Esophagus muscularis mucosa (tissue), 4 donors: Measurements from ENCODE around the gene BIRC6. TPM values are rescaled to one million over a fixed set of nuclear protein-coding genes. Genes with fewer than 3 reads are reported as not detected.
"Not testable (repeated sequence)": the region's sequence is repeated elsewhere in the genome, so short reads cannot be mapped to it uniquely, and the experiment has no call there.

Source experiments
- DNase-seq: peaks from one replicate; pipeline ENCODE4 v3.0.0-alpha.2; 2017; ENCODE audit errors: extremely low spot score
- H3K27ac ChIP-seq, 4 donors: fragments of 200-600 bp; sonication (generic); replicated peaks in 1 of 4; 1 replicate in 3 of 4; 2 replicates in 1 of 4; pipeline ENCODE4 v1.5.1; 2016 to 2019; ENCODE audit warnings: mild to moderate bottlenecking in 1 of 4
- H3K27me3 ChIP-seq, 4 donors: fragments of 200-600 bp; sonication (generic); one replicate each; pipeline versions ENCODE4 v1.5.1 to v1.6.0; 2016 to 2019
- H3K36me3 ChIP-seq, 4 donors: fragments of 200-600 bp; sonication (generic); one replicate each; pipeline ENCODE4 v1.5.1; 2016 to 2019
- H3K4me1 ChIP-seq, 4 donors: fragments of 200-600 bp; sonication (generic); one replicate each; pipeline ENCODE4 v1.5.1; 2016 to 2019
- H3K4me3 ChIP-seq, 4 donors: fragments of 200-600 bp; sonication (generic); 1 replicate in 2 of 4; 2 replicates in 2 of 4; pipeline ENCODE4 v1.5.1; 2016 to 2019; ENCODE audit warnings: mild to moderate bottlenecking in 4 of 4, moderate library complexity in 1 of 4
- H3K9me3 ChIP-seq, 4 donors: fragments of 200-600 bp; sonication (generic); 1 replicate in 3 of 4; 2 replicates in 1 of 4; pipeline ENCODE4 v1.5.1; 2016 to 2019
- CTCF ChIP-seq, 3 experiments: fragments of 200-600 bp in 2 of 3; fragments of 450-650 bp in 1 of 3; sonication (generic) in 2 of 3; IDR thresholded peaks; one replicate each; pipeline ENCODE4 v1.5.1; 2017 to 2019; ENCODE audit warnings: antibody characterized with exemption in 3 of 3, mild to moderate bottlenecking in 2 of 3, moderate library complexity in 1 of 3
- EP300 ChIP-seq: sonication (generic); formaldehyde crosslinking; IDR thresholded peaks from one replicate; pipeline ENCODE4 v1.6.1; 2017; ENCODE audit warnings: antibody characterized with exemption
- POLR2A ChIP-seq: fragments of 450-650 bp; IDR thresholded peaks from one replicate; pipeline ENCODE4 v1.6.1; 2017; ENCODE audit warnings: antibody characterized with exemption, moderate library complexity, mild to moderate bottlenecking, low read depth
- POLR2AphosphoS5 ChIP-seq, 2 donors: sonication (generic); formaldehyde crosslinking; IDR thresholded peaks; one replicate each; pipeline ENCODE4 v1.6.1; 2017; ENCODE audit warnings: antibody characterized with exemption in 2 of 2
- WGBS: methylation state at CpG from one replicate; pipeline ENCODE4 v1.1.5; 2018; 5-methylcytosine and 5-hydroxymethylcytosine counted together
- intact Hi-C: fragments of 100-400 bp; cut with DNase I; formaldehyde crosslinking; loops from one replicate; pipeline ENCODE4 v1.15.1; 2023
- total RNA-seq, 4 donors: library from RNA; depleted of rRNA; stranded (reverse); fragments of >200 nt; gene quantifications; one replicate each; pipeline versions ENCODE4 v1.1.0 to v1.2.1, GENCODE V29; 2016

BIRC6 gene
- total RNA-seq, 4 donors from 2014 or later: 74.2 to 103 (median 79.8) TPM

DNA sequence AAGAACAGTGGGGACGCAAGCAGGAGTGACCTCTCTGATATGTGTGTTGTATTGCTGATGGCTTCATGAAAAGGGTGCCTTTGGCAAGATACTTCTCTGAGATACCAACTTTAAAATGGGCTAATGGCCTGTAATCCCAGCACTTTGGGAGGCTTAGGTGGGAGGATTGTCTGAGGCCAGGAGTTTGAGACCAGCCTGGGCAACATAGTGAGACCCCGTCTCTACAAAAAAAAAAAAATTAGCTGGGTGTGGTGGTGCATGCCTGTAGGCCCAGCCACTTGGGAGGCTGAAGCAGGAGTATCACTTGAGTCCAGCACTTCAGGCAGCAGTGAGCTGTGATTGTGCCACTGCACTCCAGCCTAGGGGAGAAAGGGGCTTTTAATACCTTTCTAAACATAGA is 9.8 kb downstream of the BIRC6 start:
- WGBS: 93% methylated on average over 2 of the region's 2 CpGs
- TF ChIP-seq EP300 (no peak), POLR2A (no peak), POLR2AphosphoS5 (IDR thresholded peaks at IDR 0.05) (no peak), CTCF (IDR thresholded peaks at IDR 0.05) (no peak)
- peaks cover 20 to 76% (median 59%) of the 10 kb centered on the region in 4 donors for H3K4me1 ChIP-seq
- no peaks in the 10 kb centered on the region for H3K9me3 ChIP-seq
- H3K36me3 ChIP-seq: no peaks in the 10 kb centered on the region
- no peak for DNase-seq
- no peak overlapping the region for H3K27ac ChIP-seq
- no peaks in the 10 kb centered on the region for H3K27me3 ChIP-seq
- H3K4me3 ChIP-seq: no peak overlapping the region
- intact Hi-C loops: no loop called here

DNA sequence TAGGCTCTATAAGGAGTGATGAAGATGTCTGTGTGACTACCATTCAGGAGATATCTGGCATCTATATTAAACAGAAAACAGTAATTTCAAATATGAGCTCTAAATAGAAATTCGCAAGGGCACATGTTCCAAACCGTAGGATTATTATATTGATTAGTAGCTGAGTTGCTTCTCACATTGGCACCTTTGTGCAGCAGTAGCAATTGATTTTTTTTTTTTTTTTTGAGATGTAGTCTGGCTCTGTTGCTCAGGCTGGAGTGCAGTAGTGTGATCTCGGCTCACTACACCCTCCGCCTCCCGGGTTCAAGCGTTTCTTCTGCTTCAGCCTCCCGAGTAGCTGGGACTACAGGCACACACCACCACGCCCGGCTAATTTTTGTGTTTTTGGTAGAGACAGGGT is 12.4 kb downstream of the BIRC6 start:
- 92% methylated on average over 9 of the region's 9 CpGs for WGBS
- peaks cover 19 to 58% (median 47%) of the 10 kb centered on the region in 4 donors for H3K4me1 ChIP-seq
- intact Hi-C loops: no loop called here

GRCh38 chr2:32370942-32371341 is 14.1 kb downstream of the BIRC6 start:
- H3K9me3 ChIP-seq, H3K27me3 ChIP-seq, H3K36me3 ChIP-seq, intact Hi-C loops, H3K4me3 ChIP-seq, H3K27ac ChIP-seq, DNase-seq: not testable (repeated sequence)
- WGBS: 93% methylated on average over 5 of the region's 5 CpGs
- peaks cover 9 to 46% (median 32%) of the 10 kb centered on the region in 4 donors for H3K4me1 ChIP-seq

More for the DNA sequence above, 12.4 kb downstream of the BIRC6 start:
- H3K27me3 ChIP-seq: no peaks in the 10 kb centered on the region
- H3K4me3 ChIP-seq: no peak overlapping the region
- TF ChIP-seq CTCF (IDR thresholded peaks at IDR 0.05): no peak
- no peak for TF ChIP-seq POLR2A
- TF ChIP-seq POLR2AphosphoS5 (IDR thresholded peaks at IDR 0.05): no peak
- TF ChIP-seq EP300: no peak
- no peaks in the 10 kb centered on the region for H3K9me3 ChIP-seq
- H3K36me3 ChIP-seq: no peaks in the 10 kb centered on the region
- H3K27ac ChIP-seq: no peak overlapping the region
- no peak for DNase-seq

DNA sequence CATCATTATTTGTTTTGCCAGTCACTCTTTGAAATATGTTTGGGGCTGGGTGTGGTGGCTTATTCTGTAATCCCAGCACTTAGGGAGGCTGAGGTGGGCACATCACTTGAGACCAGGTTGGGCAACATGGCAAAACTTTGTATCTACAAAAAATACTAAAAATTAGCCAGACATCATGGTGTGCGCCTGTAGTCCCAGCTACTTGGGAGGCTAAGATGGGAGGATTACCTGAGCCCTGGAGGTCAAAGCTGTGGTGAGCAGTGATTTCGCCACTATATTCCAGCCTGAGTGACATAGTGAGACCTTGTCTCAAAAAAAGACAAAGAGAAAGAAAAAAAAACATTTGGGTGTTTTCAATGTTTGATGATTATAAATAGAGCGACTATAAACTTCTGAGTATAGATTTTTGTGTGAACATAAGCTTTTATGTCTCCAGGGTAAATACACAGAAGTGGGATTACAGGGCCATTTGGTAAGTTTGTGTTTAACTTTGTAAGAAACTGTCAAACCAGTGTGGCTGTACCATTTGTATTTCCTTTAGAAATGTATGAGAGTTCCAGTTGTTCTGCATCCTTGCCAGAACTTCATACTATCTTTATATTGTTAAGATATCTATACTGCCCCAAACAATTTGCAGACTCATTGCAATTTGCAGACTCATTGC is 15.8 kb downstream of the BIRC6 start:
- no peak for DNase-seq
- no peaks in the 10 kb centered on the region for H3K36me3 ChIP-seq
- no peak for TF ChIP-seq POLR2A
- TF ChIP-seq POLR2AphosphoS5 (IDR thresholded peaks at IDR 0.05): no peak
- no peak for TF ChIP-seq CTCF (IDR thresholded peaks at IDR 0.05)
- no peak for TF ChIP-seq EP300
- peaks cover 14 to 46% (median 32%) of the 10 kb centered on the region in 4 donors for H3K4me1 ChIP-seq
- no peaks in the 10 kb centered on the region for H3K27me3 ChIP-seq
- H3K27ac ChIP-seq: no peak overlapping the region
- intact Hi-C loops: no loop called here
- H3K4me3 ChIP-seq: no peak overlapping the region
- no peaks in the 10 kb centered on the region for H3K9me3 ChIP-seq
- 70% methylated on average over 3 of the region's 3 CpGs for WGBS

- TF ChIP-seq CTCF (IDR thresholded peaks at IDR 0.05) (no peak), EP300 (no peak), POLR2A (no peak), POLR2AphosphoS5 (IDR thresholded peaks at IDR 0.05) (no peak)
- no peak for DNase-seq
- H3K9me3 ChIP-seq: no peaks in the 10 kb centered on the region
- H3K27me3 ChIP-seq: no peaks in the 10 kb centered on the region
- no peak overlapping the region for H3K27ac ChIP-seq
- H3K36me3 ChIP-seq: peaks cover 0 to 3% (median 2%) of the 10 kb centered on the region in 4 donors
- WGBS: 91% methylated on average over 12 of the region's 12 CpGs
- peaks cover 8 to 37% (median 32%) of the 10 kb centered on the region in 4 donors for H3K4me1 ChIP-seq
- no peak overlapping the region for H3K4me3 ChIP-seq
- intact Hi-C loops: no loop called here
Measured at GRCh38 chr2:32375228-32375892, 18.5 kb downstream of the BIRC6 start.
